ENCODE measurements around the gene BACH2. TPM values are rescaled to one million over a fixed set of nuclear protein-coding genes. Genes with fewer than 3 reads are reported as not detected.
A peak's percentile ranks its signal among the peaks of the same experiment; 100 is the strongest.

BACH2 gene
- total RNA-seq, 1 donor from 2014 or later, result 6.4 TPM

- H3K27ac ChIP-seq, result no peak overlapping the region
Measured at GRCh38 chr6:90278129-90278528, 18.5 kb downstream of the BACH2 start.

DNA sequence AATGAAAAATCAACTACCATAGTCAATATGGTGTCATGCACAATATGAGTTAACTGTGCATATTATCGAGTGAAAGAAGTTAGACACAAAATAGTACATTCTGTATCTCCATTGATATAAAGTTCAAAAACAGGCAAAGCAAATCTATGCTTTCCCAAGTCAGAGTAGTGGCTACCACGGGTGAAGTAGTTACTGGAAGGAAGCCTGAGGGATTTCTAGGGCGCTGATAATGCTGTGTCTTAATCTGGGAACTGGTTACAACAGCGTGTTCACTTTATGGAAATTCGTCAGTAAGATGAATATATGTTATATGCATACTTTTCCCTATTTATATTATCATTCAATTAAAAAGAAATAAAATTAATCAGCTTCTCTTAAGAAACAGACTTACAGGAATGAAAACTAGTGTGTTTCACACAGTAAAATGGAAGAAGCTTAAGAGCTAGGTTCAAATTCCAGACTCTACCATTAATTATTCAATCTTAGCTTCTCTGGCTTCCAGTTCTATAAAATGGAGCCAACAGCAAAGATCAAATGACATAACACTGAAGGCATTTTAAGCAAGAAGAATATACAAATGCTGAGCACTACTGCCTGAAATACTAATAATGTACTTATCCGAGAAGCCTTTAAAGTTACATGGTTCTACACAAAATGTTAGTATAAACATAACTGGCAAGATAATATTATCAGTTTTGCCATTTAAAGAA, 19.2 kb downstream of the BACH2 start:
- no peak for DNase-seq (ENCODE audit: extremely low spot score in 2 of 2)
- H3K4me1 ChIP-seq, result no peaks in the 10 kb centered on the region
- intact Hi-C loops (cut with DNase I), result no loop called here

More at GRCh38 chr6:90278129-90278528, 18.5 kb downstream of the BACH2 start:
- TF ChIP-seq POLR2A (IDR thresholded peaks at IDR 0.05), result no peak
- no peak for TF ChIP-seq POLR2AphosphoS5 (IDR thresholded peaks at IDR 0.05; ENCODE audit: insufficient read depth in 1 of 2, low read depth in 1 of 2)
- no peak for TF ChIP-seq CTCF (IDR thresholded peaks at IDR 0.05)
- Histone ChIP-seq H3K4me3 (no peak overlapping the region), H3K27me3 (no peaks in the 10 kb centered on the region), H3K4me1 (no peaks in the 10 kb centered on the region), H3K36me3 (no peaks in the 10 kb centered on the region), H3K9me3 (no peaks in the 10 kb centered on the region)
- intact Hi-C loops (cut with DNase I), result no loop called here
- DNase-seq (ENCODE audit: extremely low spot score in 2 of 2), result no peak

DNA sequence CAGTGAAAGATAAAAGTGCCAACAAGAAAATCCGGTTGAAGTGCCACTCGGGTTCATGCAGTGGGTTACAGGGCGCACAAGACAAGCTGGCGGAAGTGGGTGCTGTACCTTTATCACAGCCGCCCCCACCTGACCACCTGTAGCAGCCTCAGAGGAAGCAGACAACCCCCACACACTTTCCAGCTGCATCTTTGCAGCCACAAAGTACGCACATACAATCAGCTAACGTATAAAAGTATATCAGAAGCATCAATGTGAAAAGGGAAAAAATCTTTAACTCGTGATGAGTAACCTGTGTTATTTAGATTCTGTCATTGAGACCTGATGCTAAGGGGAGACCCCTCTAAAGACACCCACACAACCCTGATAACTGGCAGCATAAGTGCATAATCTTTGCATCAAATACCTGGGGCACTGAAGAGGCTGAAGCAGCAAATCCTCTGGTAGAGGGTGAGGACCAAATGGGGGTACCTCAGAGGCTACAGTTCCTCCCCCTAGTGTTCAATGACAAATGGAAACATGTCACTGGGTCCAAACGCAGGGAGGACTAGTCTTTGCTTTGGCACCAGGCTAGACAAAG, 22.1 kb downstream of the BACH2 start:
- H3K27ac ChIP-seq, result no peak overlapping the region
- intact Hi-C loops (cut with DNase I), result no loop called here
- H3K27me3 ChIP-seq, result no peaks in the 10 kb centered on the region
- no peak overlapping the region for H3K4me3 ChIP-seq
- H3K9me3 ChIP-seq, result peaks cover 5% of the 10 kb centered on the region
- no peaks in the 10 kb centered on the region for H3K36me3 ChIP-seq
- no peaks in the 10 kb centered on the region for H3K4me1 ChIP-seq
- no peak for DNase-seq (ENCODE audit: extremely low spot score in 2 of 2)
- TF ChIP-seq POLR2AphosphoS5 (IDR thresholded peaks at IDR 0.05; ENCODE audit: insufficient read depth in 1 of 2, low read depth in 1 of 2), result peak in 1 of 2 donors; percentile 34
- TF ChIP-seq POLR2A (IDR thresholded peaks at IDR 0.05), result no peak

More for the DNA sequence above, 19.2 kb downstream of the BACH2 start:
- Histone ChIP-seq H3K27me3 (no peaks in the 10 kb centered on the region), H3K27ac (no peak overlapping the region), H3K36me3 (no peaks in the 10 kb centered on the region), H3K9me3 (no peaks in the 10 kb centered on the region), H3K4me3 (no peak overlapping the region)
- TF ChIP-seq POLR2AphosphoS5 (IDR thresholded peaks at IDR 0.05; ENCODE audit: insufficient read depth in 1 of 2, low read depth in 1 of 2), result no peak
- TF ChIP-seq CTCF (IDR thresholded peaks at IDR 0.05), result no peak
- no peak for TF ChIP-seq POLR2A (IDR thresholded peaks at IDR 0.05)

GRCh38 chr6:90273863-90274262, 22.8 kb downstream of the BACH2 start:
- Histone ChIP-seq H3K4me1 (no peaks in the 10 kb centered on the region), H3K36me3 (no peaks in the 10 kb centered on the region), H3K4me3 (no peak overlapping the region), H3K27me3 (no peaks in the 10 kb centered on the region), H3K27ac (no peak overlapping the region), H3K9me3 (peaks cover 5% of the 10 kb centered on the region)
- intact Hi-C loops (cut with DNase I), result no loop called here
- DNase-seq (ENCODE audit: extremely low spot score in 2 of 2), result no peak
- TF ChIP-seq POLR2A (IDR thresholded peaks at IDR 0.05) (no peak), CTCF (IDR thresholded peaks at IDR 0.05) (no peak)

- intact Hi-C loops (cut with DNase I), result no loop called here
- no peaks in the 10 kb centered on the region for H3K4me1 ChIP-seq
- H3K27ac ChIP-seq, result no peak overlapping the region
- DNase-seq (ENCODE audit: extremely low spot score in 2 of 2), result no peak
- TF ChIP-seq CTCF (IDR thresholded peaks at IDR 0.05), result no peak
- TF ChIP-seq POLR2A (IDR thresholded peaks at IDR 0.05), result no peak
- no peak for TF ChIP-seq POLR2AphosphoS5 (IDR thresholded peaks at IDR 0.05; ENCODE audit: insufficient read depth in 1 of 2, low read depth in 1 of 2)
- no peaks in the 10 kb centered on the region for H3K36me3 ChIP-seq
- H3K4me3 ChIP-seq, result no peak overlapping the region
- H3K9me3 ChIP-seq, result peaks cover 5% of the 10 kb centered on the region
- H3K27me3 ChIP-seq, result no peaks in the 10 kb centered on the region
Measured at GRCh38 chr6:90272895-90273294, 23.7 kb downstream of the BACH2 start.
